ENCODE measurements around the gene VWF.

GRCh38 chr12:6123258-6123657, 1.2 kb downstream of the VWF start:
- TF ChIP-seq CTCF (conservative IDR thresholded peaks at IDR 0.05 in 1 of 2, IDR thresholded peaks at IDR 0.05 in 1 of 2; ENCODE audit: extremely low read depth in 1 of 2, insufficient read depth in 1 of 2, low read depth in 1 of 2, low read length in 2 of 2) (no peak), EZH2 (IDR thresholded peaks at IDR 0.05; ENCODE audit: borderline replicate concordance, low read length) (no peak)
